DND-41 (cell line): Measurements from ENCODE around the gene MZT2A.
"Not testable (repeated sequence)": the region's sequence is repeated elsewhere in the genome, so short reads cannot be mapped to it uniquely, and the experiment has no call there.

ENCODE experiments used
- CTCF ChIP-seq: IDR thresholded peaks from 2 replicates; pipeline ENCODE4 v1.5.1; 2012; ENCODE audit warnings: borderline replicate concordance, low read length, moderate library complexity, mild to moderate bottlenecking; ENCODE audit not compliant: poor library complexity, severe bottlenecking; ENCODE audit errors: extremely low read depth
- EZH2 ChIP-seq: IDR thresholded peaks from 3 replicates; pipeline ENCODE4 v1.6.1; 2012; ENCODE audit warnings: borderline replicate concordance, low read depth, mild to moderate bottlenecking, moderate library complexity, low read length, inconsistent platforms; ENCODE audit not compliant: severe bottlenecking

GRCh38 chr2:131530626-131531344 is 38.6 kb upstream of the MZT2A start:
- not testable (repeated sequence) for TF ChIP-seq CTCF, EZH2
